LNCAP (cell line): ENCODE measurements around the gene PHC2.

ENCODE experiments used
- TF ChIP-seq, protein P1 (sequence below): fragments of 450-650 bp; IDR thresholded peaks from 2 replicates; pipeline ENCODE4 v1.5.1; 2017; ENCODE audit warnings: mild to moderate bottlenecking

PHC2 gene

GRCh38 chr1:33358114-33358794 lies 72.6 kb downstream of the PHC2 start:
- TF ChIP-seq, protein P1, sequence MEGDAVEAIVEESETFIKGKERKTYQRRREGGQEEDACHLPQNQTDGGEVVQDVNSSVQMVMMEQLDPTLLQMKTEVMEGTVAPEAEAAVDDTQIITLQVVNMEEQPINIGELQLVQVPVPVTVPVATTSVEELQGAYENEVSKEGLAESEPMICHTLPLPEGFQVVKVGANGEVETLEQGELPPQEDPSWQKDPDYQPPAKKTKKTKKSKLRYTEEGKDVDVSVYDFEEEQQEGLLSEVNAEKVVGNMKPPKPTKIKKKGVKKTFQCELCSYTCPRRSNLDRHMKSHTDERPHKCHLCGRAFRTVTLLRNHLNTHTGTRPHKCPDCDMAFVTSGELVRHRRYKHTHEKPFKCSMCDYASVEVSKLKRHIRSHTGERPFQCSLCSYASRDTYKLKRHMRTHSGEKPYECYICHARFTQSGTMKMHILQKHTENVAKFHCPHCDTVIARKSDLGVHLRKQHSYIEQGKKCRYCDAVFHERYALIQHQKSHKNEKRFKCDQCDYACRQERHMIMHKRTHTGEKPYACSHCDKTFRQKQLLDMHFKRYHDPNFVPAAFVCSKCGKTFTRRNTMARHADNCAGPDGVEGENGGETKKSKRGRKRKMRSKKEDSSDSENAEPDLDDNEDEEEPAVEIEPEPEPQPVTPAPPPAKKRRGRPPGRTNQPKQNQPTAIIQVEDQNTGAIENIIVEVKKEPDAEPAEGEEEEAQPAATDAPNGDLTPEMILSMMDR = no peak

- TF ChIP-seq, protein P1 = no peak
Measured at GRCh38 chr1:33357099-33357498, 73.8 kb downstream of the PHC2 start.

DNA sequence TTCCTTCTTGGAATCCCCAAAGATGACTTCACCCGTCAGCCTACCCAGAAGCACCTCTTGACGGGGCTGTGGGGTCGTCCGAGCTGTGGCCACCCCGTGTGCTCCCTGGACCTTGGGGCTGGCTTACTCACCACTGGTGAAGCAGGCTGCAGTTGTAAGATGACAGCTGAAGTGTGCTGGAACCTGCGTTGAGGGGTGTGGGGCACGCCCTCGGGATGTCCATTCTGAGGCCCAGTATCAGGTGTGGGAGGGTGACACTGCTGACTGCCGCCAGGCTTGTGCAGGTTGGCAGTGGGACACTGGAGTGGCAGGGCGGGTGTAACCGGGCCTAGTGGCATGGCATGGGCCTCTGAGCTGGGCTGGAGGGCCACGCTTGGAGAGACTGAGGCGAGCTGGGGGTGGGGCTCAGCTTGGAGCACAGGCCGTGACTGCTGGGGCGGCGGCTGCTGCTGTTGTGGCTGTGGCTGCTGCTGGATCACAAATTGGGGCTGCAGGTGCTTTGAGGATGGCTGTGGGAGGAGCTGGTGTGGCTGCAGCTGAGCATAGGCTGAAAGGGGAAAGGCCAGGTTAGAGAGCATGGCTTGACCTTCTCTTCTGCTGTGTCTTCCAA lies 76.1 kb downstream of the PHC2 start:
- TF ChIP-seq, protein P1 = no peak

- TF ChIP-seq, protein P1 = no peak
Measured at GRCh38 chr1:33353531-33353930, 77.4 kb downstream of the PHC2 start.

DNA sequence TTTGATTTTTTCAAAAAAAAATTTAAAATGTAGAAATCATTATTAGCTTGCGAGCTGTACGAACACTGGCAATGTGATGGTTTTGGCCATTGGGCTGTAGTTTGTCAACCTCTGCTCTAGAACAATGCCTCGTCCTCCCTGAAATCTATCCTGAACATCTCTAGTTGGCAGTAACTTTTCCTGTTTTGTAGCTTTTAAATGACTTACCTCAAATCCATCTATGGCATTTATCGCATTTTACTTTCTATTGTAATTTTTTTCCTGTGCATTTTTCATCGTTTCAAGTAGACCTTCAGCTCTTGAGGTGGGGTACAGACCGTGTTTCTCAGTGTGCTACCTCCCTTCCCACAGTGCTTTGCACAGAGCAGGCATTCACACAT lies 79.6 kb downstream of the PHC2 start:
- TF ChIP-seq, protein P1 = no peak

GRCh38 chr1:33350611-33351280 lies 80.1 kb downstream of the PHC2 start:
- TF ChIP-seq, protein P1 = no peak

DNA sequence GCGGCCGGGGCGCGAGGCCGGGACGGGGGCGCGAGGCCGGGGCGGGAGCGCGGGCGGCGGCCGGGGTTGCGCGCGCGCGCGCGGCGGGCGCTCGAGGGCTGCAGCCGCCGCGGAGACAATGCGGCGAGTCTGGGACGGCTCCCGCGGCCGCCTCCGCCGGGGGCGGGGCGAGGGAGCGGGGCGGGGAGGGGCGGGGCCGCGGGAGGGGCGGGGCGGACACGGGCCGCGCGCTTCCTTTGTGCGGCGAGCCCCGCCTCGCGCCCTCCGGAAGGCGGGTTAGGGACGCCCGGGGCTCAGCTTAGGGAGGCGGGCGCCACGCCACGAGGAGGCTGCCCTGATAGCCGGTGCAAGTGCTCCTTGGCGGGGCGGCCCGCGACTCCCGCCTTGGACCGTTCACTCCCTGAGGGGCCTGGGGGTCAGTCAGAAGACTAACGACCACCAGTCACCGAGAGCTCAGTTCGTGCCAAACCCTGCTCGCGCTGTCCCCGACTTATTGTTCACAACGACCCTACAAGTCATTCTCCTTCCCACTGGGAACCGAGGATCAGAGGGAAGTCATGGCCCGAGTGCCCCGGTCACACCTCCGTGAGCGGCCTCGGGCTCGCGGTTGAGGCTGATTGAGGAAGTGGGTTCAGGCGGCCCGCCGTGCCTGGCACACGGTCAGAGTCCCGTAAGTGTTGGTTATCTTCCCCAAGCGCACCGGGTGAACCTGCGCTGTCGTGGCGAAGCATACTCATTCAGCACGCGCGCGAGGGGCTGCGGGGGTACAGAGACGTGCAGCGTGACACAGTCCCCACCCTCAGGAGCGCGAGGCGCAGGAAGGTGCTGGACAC lies 80.9 kb downstream of the PHC2 start:
- TF ChIP-seq, protein P1 = no peak
